Ishikawa (cell line): ENCODE measurements around the gene RASAL2.

Source experiments
- CEBPB ChIP-seq: IDR thresholded peaks from 2 replicates; pipeline ENCODE4 v1.6.1; 2012
- CREB1 ChIP-seq: IDR thresholded peaks from 2 replicates; pipeline ENCODE4 v1.6.1; 2012; ENCODE audit warnings: low read depth
- EGR1 ChIP-seq: IDR thresholded peaks from 2 replicates; pipeline ENCODE4 v1.6.1; 2012
- RAD21 ChIP-seq: IDR thresholded peaks from 2 replicates; pipeline ENCODE4 v1.6.1; 2012; ENCODE audit warnings: low read depth
- REST ChIP-seq: IDR thresholded peaks from 2 replicates; pipeline ENCODE4 v1.6.1; 2012; ENCODE audit warnings: low read depth, mild to moderate bottlenecking
- TAF1 ChIP-seq: IDR thresholded peaks from 2 replicates; pipeline ENCODE4 v1.6.1; 2012; ENCODE audit warnings: low read depth, mild to moderate bottlenecking
- YY1 ChIP-seq: IDR thresholded peaks from 2 replicates; pipeline ENCODE4 v1.6.1; 2012; ENCODE audit warnings: low read depth

GRCh38 chr1:178497903-178498478, 404.1 kb downstream of the RASAL2 start:
- TF ChIP-seq YY1 (no peak), CREB1 (no peak), REST (no peak), RAD21 (no peak), TAF1 (no peak), EGR1 (no peak), CEBPB (no peak)
